ENCODE results near the gene SH2D5.

Gene SH2D5

GRCh38 chr1:20700636-20701215, 31.8 kb downstream of the SH2D5 start:
- TF ChIP-seq, protein P1, sequence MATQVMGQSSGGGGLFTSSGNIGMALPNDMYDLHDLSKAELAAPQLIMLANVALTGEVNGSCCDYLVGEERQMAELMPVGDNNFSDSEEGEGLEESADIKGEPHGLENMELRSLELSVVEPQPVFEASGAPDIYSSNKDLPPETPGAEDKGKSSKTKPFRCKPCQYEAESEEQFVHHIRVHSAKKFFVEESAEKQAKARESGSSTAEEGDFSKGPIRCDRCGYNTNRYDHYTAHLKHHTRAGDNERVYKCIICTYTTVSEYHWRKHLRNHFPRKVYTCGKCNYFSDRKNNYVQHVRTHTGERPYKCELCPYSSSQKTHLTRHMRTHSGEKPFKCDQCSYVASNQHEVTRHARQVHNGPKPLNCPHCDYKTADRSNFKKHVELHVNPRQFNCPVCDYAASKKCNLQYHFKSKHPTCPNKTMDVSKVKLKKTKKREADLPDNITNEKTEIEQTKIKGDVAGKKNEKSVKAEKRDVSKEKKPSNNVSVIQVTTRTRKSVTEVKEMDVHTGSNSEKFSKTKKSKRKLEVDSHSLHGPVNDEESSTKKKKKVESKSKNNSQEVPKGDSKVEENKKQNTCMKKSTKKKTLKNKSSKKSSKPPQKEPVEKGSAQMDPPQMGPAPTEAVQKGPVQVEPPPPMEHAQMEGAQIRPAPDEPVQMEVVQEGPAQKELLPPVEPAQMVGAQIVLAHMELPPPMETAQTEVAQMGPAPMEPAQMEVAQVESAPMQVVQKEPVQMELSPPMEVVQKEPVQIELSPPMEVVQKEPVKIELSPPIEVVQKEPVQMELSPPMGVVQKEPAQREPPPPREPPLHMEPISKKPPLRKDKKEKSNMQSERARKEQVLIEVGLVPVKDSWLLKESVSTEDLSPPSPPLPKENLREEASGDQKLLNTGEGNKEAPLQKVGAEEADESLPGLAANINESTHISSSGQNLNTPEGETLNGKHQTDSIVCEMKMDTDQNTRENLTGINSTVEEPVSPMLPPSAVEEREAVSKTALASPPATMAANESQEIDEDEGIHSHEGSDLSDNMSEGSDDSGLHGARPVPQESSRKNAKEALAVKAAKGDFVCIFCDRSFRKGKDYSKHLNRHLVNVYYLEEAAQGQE (IDR thresholded peaks at IDR 0.05; ENCODE audit: low read depth), result no peak

GRCh38 chr1:20699558-20699957, 32.9 kb downstream of the SH2D5 start:
- TF ChIP-seq TCF12 (IDR thresholded peaks at IDR 0.05; ENCODE audit: low read depth), result no peak
- TF ChIP-seq EGR1 (IDR thresholded peaks at IDR 0.05), result no peak
- TF ChIP-seq, protein P1 (IDR thresholded peaks at IDR 0.05; ENCODE audit: low read depth), result no peak
- TF ChIP-seq CEBPB (IDR thresholded peaks at IDR 0.05), result no peak
- TF ChIP-seq USF1 (IDR thresholded peaks at IDR 0.05), result no peak
- TF ChIP-seq NFIC (IDR thresholded peaks at IDR 0.05), result no peak
- TF ChIP-seq FOXM1 (IDR thresholded peaks at IDR 0.05; ENCODE audit: borderline replicate concordance, low read depth), result no peak
- TF ChIP-seq CREB1 (IDR thresholded peaks at IDR 0.05; ENCODE audit: low read depth), result no peak

DNA sequence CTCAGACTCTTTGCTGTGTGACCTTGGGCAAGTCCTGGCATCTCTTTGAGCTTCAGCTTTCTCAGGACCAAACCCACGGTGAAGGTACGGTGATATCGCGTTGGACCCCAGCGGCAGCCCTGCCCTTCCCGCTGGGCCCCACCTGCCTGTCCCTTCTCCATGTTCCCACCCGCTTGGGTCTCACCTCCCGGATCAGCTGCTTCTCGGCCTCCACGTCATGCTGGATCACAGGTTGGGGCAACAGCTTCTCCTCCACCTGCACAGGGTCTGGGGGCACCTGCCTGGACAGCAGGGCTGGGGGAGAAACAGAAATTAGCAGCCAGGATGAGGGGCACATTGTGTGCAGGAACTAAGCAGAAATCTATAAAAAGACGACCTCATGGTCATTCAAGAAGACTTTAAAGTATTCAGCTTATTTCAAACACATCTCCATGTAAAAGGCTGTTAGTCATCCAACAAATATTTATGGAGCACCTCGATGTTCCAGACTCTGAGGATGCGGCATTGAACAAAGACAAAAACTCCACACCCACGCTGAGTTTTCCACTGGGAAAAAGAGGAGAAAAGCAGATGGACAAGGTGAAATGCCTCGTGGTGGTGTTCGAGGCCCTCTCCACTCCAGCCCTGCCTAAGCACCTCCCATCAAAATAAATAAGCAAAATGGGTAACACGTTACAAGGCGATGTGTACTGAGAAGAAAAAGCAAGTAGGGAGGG, 34.1 kb downstream of the SH2D5 start:
- TF ChIP-seq TEAD4 (IDR thresholded peaks at IDR 0.05) (no peak), FOXM1 (IDR thresholded peaks at IDR 0.05; ENCODE audit: borderline replicate concordance, low read depth) (no peak), USF1 (IDR thresholded peaks at IDR 0.05) (no peak), NFIC (IDR thresholded peaks at IDR 0.05) (no peak), TCF12 (IDR thresholded peaks at IDR 0.05; ENCODE audit: low read depth) (no peak), EP300 (IDR thresholded peaks at IDR 0.05; ENCODE audit: borderline replicate concordance) (no peak), EGR1 (IDR thresholded peaks at IDR 0.05) (no peak), RAD21 (IDR thresholded peaks at IDR 0.05; ENCODE audit: low read depth) (no peak), ZBTB7A (IDR thresholded peaks at IDR 0.05; ENCODE audit: low read depth) (no peak), TAF1 (IDR thresholded peaks at IDR 0.05; ENCODE audit: low read depth) (no peak), YY1 (IDR thresholded peaks at IDR 0.05; ENCODE audit: low read depth) (no peak), CREB1 (IDR thresholded peaks at IDR 0.05; ENCODE audit: low read depth) (no peak), CEBPB (IDR thresholded peaks at IDR 0.05) (no peak)
- TF ChIP-seq, protein P1 (IDR thresholded peaks at IDR 0.05; ENCODE audit: low read depth), result no peak
- TF ChIP-seq, protein P2, sequence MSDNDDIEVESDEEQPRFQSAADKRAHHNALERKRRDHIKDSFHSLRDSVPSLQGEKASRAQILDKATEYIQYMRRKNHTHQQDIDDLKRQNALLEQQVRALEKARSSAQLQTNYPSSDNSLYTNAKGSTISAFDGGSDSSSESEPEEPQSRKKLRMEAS (IDR thresholded peaks at IDR 0.05), result no peak

GRCh38 chr1:20697563-20697962, 34.9 kb downstream of the SH2D5 start:
- TF ChIP-seq CEBPB (IDR thresholded peaks at IDR 0.05) (no peak), YY1 (IDR thresholded peaks at IDR 0.05; ENCODE audit: low read depth) (no peak), EGR1 (IDR thresholded peaks at IDR 0.05) (no peak), CREB1 (IDR thresholded peaks at IDR 0.05; ENCODE audit: low read depth) (no peak), EP300 (IDR thresholded peaks at IDR 0.05; ENCODE audit: borderline replicate concordance) (no peak), NFIC (IDR thresholded peaks at IDR 0.05) (no peak), FOXM1 (IDR thresholded peaks at IDR 0.05; ENCODE audit: borderline replicate concordance, low read depth) (no peak), TAF1 (IDR thresholded peaks at IDR 0.05; ENCODE audit: low read depth) (no peak), TEAD4 (IDR thresholded peaks at IDR 0.05) (no peak), ZBTB7A (IDR thresholded peaks at IDR 0.05; ENCODE audit: low read depth) (no peak)
- TF ChIP-seq, protein P1 (IDR thresholded peaks at IDR 0.05; ENCODE audit: low read depth), result no peak
- TF ChIP-seq, protein P2 (IDR thresholded peaks at IDR 0.05), result no peak

Data from Ishikawa (cell line).